ENCODE measurements around the gene LARGE1. TPM values are rescaled to one million over a fixed set of nuclear protein-coding genes. Genes with fewer than 3 reads are reported as not detected.

LARGE1 gene
- under 1 TPM in 2 of 3 donors, not detected in 1; 0.04 to 0.29 TPM for polyA plus RNA-seq

DNA sequence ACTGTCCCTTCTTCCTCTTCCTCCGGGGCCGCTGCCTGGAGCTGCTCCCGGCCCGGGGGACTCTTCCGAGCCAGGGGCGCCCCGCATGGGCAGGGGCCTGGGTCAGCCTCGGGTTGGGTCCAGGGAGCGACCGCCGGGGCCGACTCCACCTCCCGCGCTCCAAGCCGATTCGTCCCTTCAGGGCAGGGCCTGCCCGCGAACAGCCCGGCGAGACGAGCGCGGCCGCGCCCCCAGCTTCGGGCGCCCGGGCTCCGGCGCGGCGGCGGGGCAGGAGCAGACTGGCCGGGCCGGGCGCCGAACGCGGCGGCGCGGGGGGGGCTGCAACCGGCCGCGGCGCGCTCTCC lies at the start of gene LARGE1:
Gene LARGE1, minus strand, starts transcription at position 280 of the 344 bp plus-strand sequence.
- DNase-seq, result peak in 1 of 3 donors; percentile 14
- Mint-ChIP-seq H3K27me3 (ENCODE audit: low read depth in 3 of 3) (peaks cover 21 to 38% (median 21%) of the 10 kb centered on the region in 3 donors), H3K9me3 (peaks cover 0 to 2% (median 0%) of the 10 kb centered on the region in 6 donors), H3K36me3 (no peaks in the 10 kb centered on the region), H3K27ac (peak within 1 kb of the TSS in 3 of 6 donors; percentile 32 to 61 (median 57)), H3K4me3 (peak within 1 kb of the TSS; percentile 84 to 92 (median 90)), H3K4me1 (peaks cover 38 to 48% of the 10 kb centered on the region in 2 donors)

DNA sequence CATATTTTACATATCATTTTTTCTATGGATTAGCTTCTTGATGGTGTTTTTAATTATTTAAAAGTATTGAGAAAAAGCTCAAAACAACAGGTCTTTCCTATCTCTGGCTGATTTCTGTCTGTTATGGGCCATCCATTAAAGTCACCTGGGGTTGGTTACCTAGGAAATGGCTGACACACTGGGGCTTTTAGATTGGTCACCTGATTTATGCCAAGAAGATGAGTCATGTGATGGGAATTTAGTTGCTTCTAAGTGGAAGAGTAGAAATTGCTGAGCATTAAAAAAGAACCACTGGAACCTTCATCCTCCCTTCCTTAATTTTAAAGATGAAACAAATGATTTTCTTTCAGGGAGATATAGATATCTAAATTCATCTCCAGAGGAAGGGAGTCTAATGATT lies 48.8 kb upstream of the LARGE1 start:
- Mint-ChIP-seq H3K27ac (no peak overlapping the region), H3K4me3 (no peak overlapping the region), H3K9me3 (peaks cover 0 to 4% (median 0%) of the 10 kb centered on the region in 6 donors), H3K27me3 (ENCODE audit: low read depth in 3 of 3) (peaks cover 2 to 10% (median 4%) of the 10 kb centered on the region in 3 donors), H3K36me3 (no peaks in the 10 kb centered on the region), H3K4me1 (no peaks in the 10 kb centered on the region)
- no peak for DNase-seq

DNA sequence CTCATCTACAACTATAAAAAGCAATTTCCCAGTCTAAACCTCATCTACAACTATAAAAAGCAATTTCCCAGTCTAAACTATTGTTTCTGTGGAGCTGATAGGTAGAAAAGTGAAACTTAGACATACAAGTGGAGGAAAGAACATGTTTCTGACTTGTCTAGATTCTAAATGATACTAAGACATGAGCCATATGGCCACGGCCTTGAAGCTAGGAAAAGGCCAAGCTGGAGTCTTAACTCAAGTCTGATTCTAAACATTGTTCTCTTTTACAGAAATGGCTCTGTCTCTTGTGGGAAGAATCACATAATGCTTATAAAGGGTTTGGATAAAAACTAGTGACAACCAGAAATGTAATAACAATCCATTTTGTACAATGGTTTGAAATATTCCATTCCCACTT lies 43.8 kb upstream of the LARGE1 start:
- no peak for DNase-seq
- Mint-ChIP-seq H3K27ac (no peak overlapping the region), H3K36me3 (no peaks in the 10 kb centered on the region), H3K4me3 (no peak overlapping the region), H3K9me3 (peaks cover 0 to 2% (median 0%) of the 10 kb centered on the region in 6 donors), H3K4me1 (no peaks in the 10 kb centered on the region), H3K27me3 (ENCODE audit: low read depth in 3 of 3) (peaks cover 0 to 4% (median 2%) of the 10 kb centered on the region in 3 donors)

DNA sequence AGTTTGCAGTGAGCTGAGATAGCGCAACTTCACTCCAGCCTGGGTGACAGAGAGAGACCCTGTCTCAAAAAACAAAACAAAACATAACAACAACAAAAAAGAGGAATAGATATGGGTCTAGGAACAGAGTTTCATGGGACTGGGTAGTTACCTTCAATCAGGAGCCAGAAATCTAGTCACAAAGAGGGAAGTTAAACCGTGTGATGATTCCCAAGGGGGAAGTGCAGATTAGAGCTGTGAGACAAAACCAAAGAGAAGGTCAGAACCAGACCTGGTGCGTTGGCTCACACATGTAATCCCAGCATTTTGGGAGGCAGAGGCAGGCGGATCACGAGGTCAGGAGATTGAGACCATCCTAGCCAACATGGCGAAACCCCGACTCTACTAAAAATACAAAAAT lies 42.1 kb upstream of the LARGE1 start:
- H3K4me3 Mint-ChIP-seq, result no peak overlapping the region
- no peak overlapping the region for H3K27ac Mint-ChIP-seq
- no peaks in the 10 kb centered on the region for H3K9me3 Mint-ChIP-seq
- H3K27me3 Mint-ChIP-seq (ENCODE audit: low read depth in 3 of 3), result peaks cover 0 to 2% (median 2%) of the 10 kb centered on the region in 3 donors
- H3K36me3 Mint-ChIP-seq, result no peaks in the 10 kb centered on the region
- DNase-seq, result no peak
- no peaks in the 10 kb centered on the region for H3K4me1 Mint-ChIP-seq

DNA sequence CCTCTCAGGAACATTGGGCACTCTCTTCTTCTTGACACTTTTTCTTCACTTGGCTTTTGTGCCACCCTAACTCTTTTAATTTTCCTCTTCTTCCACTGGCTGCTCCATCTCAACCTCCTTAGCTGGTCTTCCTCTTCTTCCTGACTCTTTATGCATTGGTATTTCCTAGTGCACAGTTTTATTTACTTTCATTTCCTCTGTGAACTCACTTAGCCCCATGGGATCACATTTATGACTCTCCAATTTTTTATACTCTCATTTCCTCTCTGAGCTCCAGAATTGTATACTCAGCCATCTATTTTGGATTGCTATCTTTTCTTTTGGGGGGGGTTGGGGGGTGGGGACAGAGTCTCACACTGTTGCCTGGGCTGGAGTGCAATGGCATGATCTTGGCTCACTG lies 38.5 kb upstream of the LARGE1 start:
- no peak overlapping the region for H3K4me3 Mint-ChIP-seq
- H3K27me3 Mint-ChIP-seq (ENCODE audit: low read depth in 3 of 3), result peaks cover 0 to 2% (median 0%) of the 10 kb centered on the region in 3 donors
- H3K4me1 Mint-ChIP-seq, result no peaks in the 10 kb centered on the region
- H3K36me3 Mint-ChIP-seq, result no peaks in the 10 kb centered on the region
- no peak for DNase-seq
- no peak overlapping the region for H3K27ac Mint-ChIP-seq
- peaks cover 0 to 2% (median 0%) of the 10 kb centered on the region in 6 donors for H3K9me3 Mint-ChIP-seq

DNA sequence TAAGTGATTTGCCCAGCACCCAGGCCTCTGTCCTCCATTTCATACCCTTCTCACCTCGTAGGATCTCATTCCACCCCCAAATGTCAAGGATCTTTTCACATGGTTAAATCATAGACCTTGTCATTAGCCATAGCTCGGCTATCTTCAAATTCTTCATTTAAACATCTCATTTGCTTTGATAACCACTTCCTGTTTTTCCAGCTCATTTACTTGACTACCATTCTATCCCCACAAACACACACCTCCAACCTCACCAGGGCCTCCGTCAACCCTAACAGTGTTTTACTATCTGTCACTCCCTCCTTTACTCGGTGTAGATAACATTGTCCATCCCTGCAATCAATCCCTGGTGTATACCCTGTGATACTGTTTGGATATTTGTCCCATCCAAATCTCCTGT lies 36.8 kb upstream of the LARGE1 start:
- Mint-ChIP-seq H3K27me3 (ENCODE audit: low read depth in 3 of 3) (no peaks in the 10 kb centered on the region), H3K27ac (no peak overlapping the region), H3K9me3 (peaks cover 0 to 5% (median 0%) of the 10 kb centered on the region in 6 donors), H3K4me3 (no peak overlapping the region), H3K36me3 (no peaks in the 10 kb centered on the region), H3K4me1 (no peaks in the 10 kb centered on the region)
- no peak for DNase-seq

DNA sequence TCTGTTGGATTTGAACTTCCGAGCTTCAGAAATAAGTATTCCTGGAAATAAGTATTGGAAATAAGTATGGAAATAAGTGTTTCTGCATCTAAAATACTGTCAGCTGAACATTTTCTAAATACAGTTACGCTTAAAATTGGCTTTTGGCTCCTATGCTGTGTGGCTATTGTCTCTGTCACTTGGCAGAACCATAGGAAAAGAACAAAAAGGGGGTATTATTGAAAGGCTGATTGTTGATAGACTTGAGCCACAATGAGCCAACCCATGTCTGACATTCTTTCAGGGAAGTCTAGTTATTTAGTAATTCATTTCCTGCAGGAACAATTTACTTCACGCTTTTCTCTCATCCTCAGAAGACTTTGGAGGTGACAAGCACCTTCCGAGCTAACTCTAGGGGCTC lies 32.5 kb upstream of the LARGE1 start:
- H3K27me3 Mint-ChIP-seq (ENCODE audit: low read depth in 3 of 3), result peaks cover 0 to under 1% (median 0%) of the 10 kb centered on the region in 3 donors
- H3K9me3 Mint-ChIP-seq, result peaks cover 0 to 5% (median 0%) of the 10 kb centered on the region in 6 donors
- H3K36me3 Mint-ChIP-seq, result no peaks in the 10 kb centered on the region
- no peak overlapping the region for H3K27ac Mint-ChIP-seq
- no peak for DNase-seq
- H3K4me1 Mint-ChIP-seq, result no peaks in the 10 kb centered on the region
- H3K4me3 Mint-ChIP-seq, result no peak overlapping the region

DNA sequence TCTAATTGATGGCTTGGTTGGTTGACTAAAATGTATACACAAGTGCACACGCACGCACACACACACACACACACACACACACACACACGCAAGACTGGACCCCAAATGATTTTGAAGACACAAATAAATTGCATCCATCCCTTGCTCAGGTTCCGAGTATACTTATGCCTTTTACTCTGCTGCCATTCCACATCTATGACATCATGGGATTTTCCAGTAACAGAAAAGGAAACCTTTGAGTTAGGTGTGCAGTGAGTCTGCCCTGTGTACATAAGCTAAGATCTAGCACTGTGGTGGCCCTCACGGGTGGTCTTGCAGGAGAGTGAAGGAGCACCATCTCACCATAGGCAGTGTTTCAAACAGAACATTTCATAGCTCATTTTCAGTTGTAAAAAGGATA lies 20.5 kb upstream of the LARGE1 start:
- H3K36me3 Mint-ChIP-seq, result no peaks in the 10 kb centered on the region
- peaks cover 0 to 4% (median 1%) of the 10 kb centered on the region in 3 donors for H3K27me3 Mint-ChIP-seq (ENCODE audit: low read depth in 3 of 3)
- H3K27ac Mint-ChIP-seq, result no peak overlapping the region
- peaks cover 0 to 6% (median under 1%) of the 10 kb centered on the region in 6 donors for H3K9me3 Mint-ChIP-seq
- no peaks in the 10 kb centered on the region for H3K4me1 Mint-ChIP-seq
- no peak overlapping the region for H3K4me3 Mint-ChIP-seq
- no peak for DNase-seq

DNA sequence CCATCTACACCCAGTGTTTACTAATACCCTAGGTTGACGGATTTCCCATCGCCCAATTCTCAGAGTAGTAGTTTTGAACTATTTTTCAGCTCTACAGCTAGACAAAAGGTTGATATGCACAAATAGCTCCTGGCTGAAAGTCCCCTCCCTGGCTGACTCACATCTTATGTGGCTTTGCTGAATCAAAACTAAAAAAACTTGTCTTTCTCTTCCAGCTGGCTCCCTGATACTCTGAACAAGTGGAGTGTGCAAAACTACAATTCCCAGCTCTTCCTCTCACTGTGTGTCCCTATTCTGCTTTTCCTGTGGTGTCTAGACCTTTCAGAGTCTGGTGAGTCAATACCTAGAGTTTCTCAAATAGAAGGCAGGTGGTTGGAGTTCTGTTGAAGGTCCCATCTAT lies 12.7 kb upstream of the LARGE1 start:
- H3K27me3 Mint-ChIP-seq (ENCODE audit: low read depth in 3 of 3), result peaks cover 2 to 6% (median 4%) of the 10 kb centered on the region in 3 donors
- peaks cover 0 to 2% (median 0%) of the 10 kb centered on the region in 6 donors for H3K9me3 Mint-ChIP-seq
- H3K4me3 Mint-ChIP-seq, result no peak overlapping the region

DNA sequence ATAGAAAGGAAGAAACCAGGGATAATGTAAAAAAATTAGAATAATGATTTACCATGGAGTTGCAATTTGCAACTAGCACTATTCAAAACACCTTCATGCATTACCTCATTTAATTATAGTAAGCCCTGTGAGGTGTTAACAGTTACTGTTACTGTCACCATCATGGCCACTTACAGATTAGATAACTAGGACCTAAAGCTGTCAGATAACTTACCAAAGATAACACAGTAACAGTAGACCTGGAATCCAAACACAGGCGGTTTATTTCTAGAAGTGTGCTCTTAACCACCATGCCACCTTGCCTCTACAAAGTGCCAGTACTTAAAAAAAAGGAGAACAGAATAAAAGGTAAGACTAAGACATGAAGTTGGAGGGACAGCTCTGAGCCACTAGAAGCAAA lies 11.1 kb upstream of the LARGE1 start:
- Mint-ChIP-seq H3K4me3 (no peak overlapping the region), H3K36me3 (peaks cover 0 to 3% (median 0%) of the 10 kb centered on the region in 3 donors), H3K4me1 (no peaks in the 10 kb centered on the region), H3K27me3 (ENCODE audit: low read depth in 3 of 3) (peaks cover 2 to 9% (median 7%) of the 10 kb centered on the region in 3 donors), H3K27ac (no peak overlapping the region), H3K9me3 (peaks cover 0 to 2% (median 0%) of the 10 kb centered on the region in 6 donors)
- DNase-seq, result no peak

More for the DNA sequence above, 12.7 kb upstream of the LARGE1 start:
- no peak for DNase-seq
- Mint-ChIP-seq H3K4me1 (no peaks in the 10 kb centered on the region), H3K36me3 (peaks cover 0 to 3% (median 0%) of the 10 kb centered on the region in 3 donors), H3K27ac (no peak overlapping the region)

DNA sequence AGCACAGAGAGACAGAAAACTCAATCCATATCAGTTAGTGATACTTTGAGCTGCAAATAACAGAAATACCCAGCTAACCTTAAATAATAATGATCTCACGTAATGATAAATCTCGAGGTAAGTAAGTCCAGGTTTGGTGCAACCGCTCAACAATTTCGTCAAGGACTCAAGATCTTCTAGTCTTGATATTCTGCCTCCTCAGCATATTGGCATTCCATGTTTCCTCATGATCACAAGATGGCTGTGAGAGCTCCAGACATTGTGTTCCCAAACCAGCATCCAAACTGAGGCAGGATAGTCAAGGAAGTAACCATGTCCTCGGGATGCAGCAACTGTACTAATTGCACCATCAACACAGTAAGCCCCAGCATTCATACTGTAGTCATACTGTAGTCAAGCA lies 7.5 kb upstream of the LARGE1 start:
- Mint-ChIP-seq H3K9me3 (peaks cover 0 to 1% (median 0%) of the 10 kb centered on the region in 6 donors), H3K4me1 (peaks cover 9 to 11% of the 10 kb centered on the region in 2 donors), H3K36me3 (no peaks in the 10 kb centered on the region), H3K27ac (no peak overlapping the region), H3K27me3 (ENCODE audit: low read depth in 3 of 3) (peaks cover 10 to 22% (median 18%) of the 10 kb centered on the region in 3 donors), H3K4me3 (no peak overlapping the region)
- DNase-seq, result no peak

DNA sequence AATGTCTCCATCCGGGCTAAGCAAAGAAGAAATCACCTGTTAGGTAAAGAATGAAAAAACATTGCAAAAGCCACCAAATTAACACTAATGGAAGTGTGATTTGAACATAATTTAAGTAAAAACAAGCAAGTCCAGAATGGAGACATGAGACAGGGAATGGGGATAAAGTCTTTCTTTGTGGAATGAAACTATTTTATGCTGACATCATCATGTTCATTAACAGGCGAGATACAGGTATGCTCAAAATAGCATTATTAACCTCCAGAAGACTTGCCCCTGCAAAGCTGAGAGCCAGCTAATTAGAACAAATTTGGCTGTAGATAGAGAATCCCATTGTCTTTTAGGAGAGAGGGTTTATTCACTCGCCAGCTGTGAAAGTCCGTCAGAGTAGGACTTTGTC lies 4.9 kb upstream of the LARGE1 start:
- no peak overlapping the region for H3K4me3 Mint-ChIP-seq
- H3K27me3 Mint-ChIP-seq (ENCODE audit: low read depth in 3 of 3), result peaks cover 14 to 28% (median 21%) of the 10 kb centered on the region in 3 donors
- no peaks in the 10 kb centered on the region for H3K36me3 Mint-ChIP-seq
- peaks cover 19 to 22% of the 10 kb centered on the region in 2 donors for H3K4me1 Mint-ChIP-seq
- no peak for DNase-seq
- no peak overlapping the region for H3K27ac Mint-ChIP-seq
- peaks cover 0 to 2% (median 0%) of the 10 kb centered on the region in 6 donors for H3K9me3 Mint-ChIP-seq

DNA sequence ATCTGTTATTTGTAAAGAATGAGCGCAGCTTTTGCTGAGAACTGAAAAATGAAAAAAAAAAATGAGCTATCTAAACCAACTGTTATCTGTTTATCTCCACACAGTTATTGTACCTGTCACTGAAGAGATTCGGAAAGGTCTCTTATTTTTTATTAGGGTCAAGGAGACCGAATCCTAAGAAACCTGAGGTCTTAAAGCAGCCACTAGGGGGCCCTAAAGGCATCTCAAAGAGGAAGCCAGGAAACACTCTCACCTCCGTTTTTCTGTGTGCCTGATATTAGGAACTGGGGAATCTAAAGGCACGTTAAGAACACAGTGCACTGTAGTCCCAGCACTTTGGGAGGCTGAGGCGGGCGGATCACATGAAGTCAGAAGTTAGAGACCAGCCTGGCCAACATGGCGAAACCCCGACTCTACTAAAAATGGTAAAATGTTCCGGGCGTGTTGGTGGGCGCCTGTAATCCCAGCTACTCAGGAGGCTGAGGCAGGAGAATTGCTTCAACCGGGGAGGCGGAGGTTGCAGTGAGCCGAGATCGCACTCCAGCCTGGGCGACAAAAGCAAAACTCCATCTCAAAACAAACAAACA lies 3.5 kb upstream of the LARGE1 start:
- peaks cover 0 to 2% (median 0%) of the 10 kb centered on the region in 6 donors for H3K9me3 Mint-ChIP-seq
- H3K36me3 Mint-ChIP-seq, result no peaks in the 10 kb centered on the region
- H3K4me3 Mint-ChIP-seq, result peak overlapping the region; percentile 9 to 95 (median 84)
- peaks cover 21 to 32% (median 22%) of the 10 kb centered on the region in 3 donors for H3K27me3 Mint-ChIP-seq (ENCODE audit: low read depth in 3 of 3)
- no peak overlapping the region for H3K27ac Mint-ChIP-seq
- DNase-seq, result peak; percentile 17 to 32 (median 21)
- peaks cover 28 to 30% of the 10 kb centered on the region in 2 donors for H3K4me1 Mint-ChIP-seq

DNA sequence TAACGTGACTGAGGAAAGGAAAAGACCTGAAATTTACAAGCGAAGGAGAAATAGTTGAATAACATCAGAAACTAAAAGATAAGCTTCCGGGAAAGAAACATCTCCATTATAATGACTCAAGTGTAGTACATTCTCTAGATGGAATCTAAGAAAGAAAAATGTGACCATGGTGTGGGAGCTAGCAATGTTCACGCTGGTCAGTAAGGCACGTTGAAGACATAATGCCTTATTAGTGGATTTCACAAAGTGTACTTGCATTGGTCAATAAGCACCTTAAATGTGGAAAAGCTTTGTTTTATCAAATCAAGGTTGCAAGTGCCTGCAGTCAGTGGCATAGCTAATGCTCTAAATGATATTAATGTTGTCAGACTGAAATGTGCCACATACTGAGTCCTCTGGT lies 2.8 kb upstream of the LARGE1 start:
- H3K27ac Mint-ChIP-seq, result peak overlapping the region in 4 of 6 donors; percentile 37 to 67 (median 54)
- H3K4me1 Mint-ChIP-seq, result peaks cover 34 to 38% of the 10 kb centered on the region in 2 donors
- peak overlapping the region; percentile 83 to 95 (median 90) for H3K4me3 Mint-ChIP-seq
- H3K36me3 Mint-ChIP-seq, result no peaks in the 10 kb centered on the region
- no peak for DNase-seq
- H3K9me3 Mint-ChIP-seq, result peaks cover 0 to 2% (median 0%) of the 10 kb centered on the region in 6 donors
- peaks cover 22 to 34% (median 22%) of the 10 kb centered on the region in 3 donors for H3K27me3 Mint-ChIP-seq (ENCODE audit: low read depth in 3 of 3)

Measured in immature natural killer cell (primary cell).